Adrenal gland (tissue), 5 donors: ENCODE data around the gene SLC20A1.

Experiments
- POLR2A ChIP-seq, 2 donors: fragments of 450-650 bp; IDR thresholded peaks; one replicate each; pipeline ENCODE4 v1.6.1; 2017; ENCODE audit warnings: antibody characterized with exemption in 2 of 2, mild to moderate bottlenecking in 2 of 2, moderate library complexity in 1 of 2
- TF ChIP-seq, protein P1 (sequence below), 6 experiments: fragments of 450-650 bp in 4 of 6; fragments of 200-600 bp in 2 of 6; sonication (generic) in 1 of 6; IDR thresholded peaks; 1 replicate in 5 of 6; 2 replicates in 1 of 6; pipeline versions ENCODE4 v1.5.1 to v1.8.0; 2016 to 2021; ENCODE audit warnings: antibody characterized with exemption in 6 of 6, mild to moderate bottlenecking in 2 of 6, moderate library complexity in 1 of 6
- donor health status: DM: no; HTN: no; CAD: no.

DNA sequence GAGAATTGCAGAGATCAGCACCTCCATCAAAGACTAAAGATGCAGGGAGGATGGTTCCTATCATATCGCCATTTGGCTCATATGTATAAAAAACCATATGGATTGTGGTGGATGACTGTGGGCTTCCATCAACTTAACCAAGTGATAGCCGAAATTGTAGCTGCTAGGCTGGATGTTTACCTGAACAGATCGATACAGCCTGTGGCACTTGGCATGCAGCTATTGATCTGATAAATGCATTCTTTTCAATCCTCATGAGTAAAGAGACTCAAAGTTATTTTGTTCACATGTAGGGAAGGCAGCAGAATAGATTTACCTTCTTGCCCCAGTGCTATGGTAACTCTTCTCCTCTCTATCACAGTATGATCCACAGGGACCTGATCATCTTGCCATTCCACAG, 42.8 kb upstream of the SLC20A1 start:
- no peak for TF ChIP-seq POLR2A (IDR thresholded peaks at IDR 0.05)
- TF ChIP-seq, protein P1, sequence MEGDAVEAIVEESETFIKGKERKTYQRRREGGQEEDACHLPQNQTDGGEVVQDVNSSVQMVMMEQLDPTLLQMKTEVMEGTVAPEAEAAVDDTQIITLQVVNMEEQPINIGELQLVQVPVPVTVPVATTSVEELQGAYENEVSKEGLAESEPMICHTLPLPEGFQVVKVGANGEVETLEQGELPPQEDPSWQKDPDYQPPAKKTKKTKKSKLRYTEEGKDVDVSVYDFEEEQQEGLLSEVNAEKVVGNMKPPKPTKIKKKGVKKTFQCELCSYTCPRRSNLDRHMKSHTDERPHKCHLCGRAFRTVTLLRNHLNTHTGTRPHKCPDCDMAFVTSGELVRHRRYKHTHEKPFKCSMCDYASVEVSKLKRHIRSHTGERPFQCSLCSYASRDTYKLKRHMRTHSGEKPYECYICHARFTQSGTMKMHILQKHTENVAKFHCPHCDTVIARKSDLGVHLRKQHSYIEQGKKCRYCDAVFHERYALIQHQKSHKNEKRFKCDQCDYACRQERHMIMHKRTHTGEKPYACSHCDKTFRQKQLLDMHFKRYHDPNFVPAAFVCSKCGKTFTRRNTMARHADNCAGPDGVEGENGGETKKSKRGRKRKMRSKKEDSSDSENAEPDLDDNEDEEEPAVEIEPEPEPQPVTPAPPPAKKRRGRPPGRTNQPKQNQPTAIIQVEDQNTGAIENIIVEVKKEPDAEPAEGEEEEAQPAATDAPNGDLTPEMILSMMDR (IDR thresholded peaks at IDR 0.05) = no peak
